Endodermal cell (in vitro differentiated cells): ENCODE data around the gene KRT9. TPM values are rescaled to one million over a fixed set of nuclear protein-coding genes. Genes with fewer than 3 reads are reported as not detected.
"Not testable (repeated sequence)": the region's sequence is repeated elsewhere in the genome, so short reads cannot be mapped to it uniquely, and the experiment has no call there.

Experiments used
- DNase-seq: peaks from one replicate; pipeline ENCODE4 v3.0.0-alpha.2; 2017
- H3K27ac ChIP-seq: 2 replicates; pipeline ENCODE4 v1.5.1; 2013; ENCODE audit warnings: mild to moderate bottlenecking, low read depth, low read length, moderate library complexity
- H3K27me3 ChIP-seq: 2 replicates; pipeline ENCODE4 v1.6.1; 2013; ENCODE audit warnings: mild to moderate bottlenecking, low read length, moderate library complexity; ENCODE audit not compliant: insufficient read depth, control insufficient read depth, poor library complexity, severe bottlenecking
- H3K36me3 ChIP-seq: 2 replicates; pipeline ENCODE4 v1.7.0; 2013; ENCODE audit warnings: mild to moderate bottlenecking, low read length, moderate library complexity; ENCODE audit not compliant: control insufficient read depth, insufficient read depth
- H3K4me1 ChIP-seq: one replicate; pipeline ENCODE4 v1.7.0; 2013; ENCODE audit warnings: low read length; ENCODE audit not compliant: control insufficient read depth, insufficient read depth
- H3K4me3 ChIP-seq: 2 replicates; pipeline ENCODE4 v1.5.1; 2013; ENCODE audit warnings: mild to moderate bottlenecking, low read length, moderate library complexity
- H3K9ac ChIP-seq: 2 replicates; pipeline ENCODE4 v1.6.1; 2013; ENCODE audit warnings: mild to moderate bottlenecking, low read length, moderate library complexity; ENCODE audit not compliant: poor library complexity, severe bottlenecking; ENCODE audit errors: extremely low read depth
- H3K9me3 ChIP-seq: 2 replicates; pipeline ENCODE4 v1.6.1; 2013; ENCODE audit warnings: mild to moderate bottlenecking, low read length, moderate library complexity; ENCODE audit not compliant: control insufficient read depth
- H3K27ac Mint-ChIP-seq: 2 replicates; pipeline ENCODE4 v1.8.0; 2020; ENCODE audit warnings: mixed read lengths
- H3K27me3 Mint-ChIP-seq: 2 replicates; pipeline ENCODE4 v1.8.0; 2021; ENCODE audit warnings: mild to moderate bottlenecking, mixed read lengths; ENCODE audit not compliant: insufficient read depth
- H3K36me3 Mint-ChIP-seq: 2 replicates; pipeline ENCODE4 v1.8.0; 2020; ENCODE audit warnings: low read depth, mixed read lengths
- H3K4me1 Mint-ChIP-seq: 2 replicates; pipeline ENCODE4 v1.8.0; 2020; ENCODE audit warnings: mixed read lengths
- H3K4me3 Mint-ChIP-seq: 2 replicates; pipeline ENCODE4 v1.8.0; 2020; ENCODE audit warnings: mild to moderate bottlenecking, moderate library complexity, mixed read lengths
- H3K9me3 Mint-ChIP-seq: 2 replicates; pipeline ENCODE4 v1.8.0; 2020; ENCODE audit warnings: mild to moderate bottlenecking, mixed read lengths
- WGBS, 2 experiments: methylation state at CpG; one replicate each; pipeline versions ENCODE4 v1.1.5 to v1.1.7; 2013; ENCODE audit warnings: missing lambda C conversion rate in 2 of 2, mixed read lengths in 1 of 2; ENCODE audit not compliant: insufficient coverage in 1 of 2, insufficient read length in 1 of 2; 5-methylcytosine and 5-hydroxymethylcytosine counted together
- long read RNA-seq, 4 experiments: library from polyadenylated mRNA in 2 of 4; library from RNA in 1 of 4; library from capped mRNA in 1 of 4; stranded (forward) in 3 of 4; unstranded in 1 of 4; transcript quantifications; one replicate each; pipeline ENCODE4 v2.0.0, GENCODE V29; 2020 to 2021; ENCODE audit warnings: inconsistent platforms in 1 of 4
- polyA plus RNA-seq, 2 experiments: library from polyadenylated mRNA; stranded (reverse); fragments of 50-300 nt; gene quantifications; one replicate each; pipeline ENCODE4 v1.2.3, GENCODE V29; 2013
- total RNA-seq, 2 donors: library from RNA; stranded (reverse); fragmentation: NEBNext Ultra II Directional in 1 of 2; extraction: Animal tissue kit (Norgen Biotek cat#: 25700) in 1 of 2; gene quantifications; 2 replicates in 1 of 2; 3 replicates in 1 of 2; pipeline ENCODE4 v1.2.1, GENCODE V29; 2021
- TF ChIP-seq, protein P1 (sequence below): fragments of 200-600 bp; sonication (generic); conservative IDR thresholded peaks from 2 replicates; pipeline ENCODE4 v1.5.0; 2021; ENCODE audit warnings: antibody characterized with exemption, mild to moderate bottlenecking

The KRT9 gene, protein sequence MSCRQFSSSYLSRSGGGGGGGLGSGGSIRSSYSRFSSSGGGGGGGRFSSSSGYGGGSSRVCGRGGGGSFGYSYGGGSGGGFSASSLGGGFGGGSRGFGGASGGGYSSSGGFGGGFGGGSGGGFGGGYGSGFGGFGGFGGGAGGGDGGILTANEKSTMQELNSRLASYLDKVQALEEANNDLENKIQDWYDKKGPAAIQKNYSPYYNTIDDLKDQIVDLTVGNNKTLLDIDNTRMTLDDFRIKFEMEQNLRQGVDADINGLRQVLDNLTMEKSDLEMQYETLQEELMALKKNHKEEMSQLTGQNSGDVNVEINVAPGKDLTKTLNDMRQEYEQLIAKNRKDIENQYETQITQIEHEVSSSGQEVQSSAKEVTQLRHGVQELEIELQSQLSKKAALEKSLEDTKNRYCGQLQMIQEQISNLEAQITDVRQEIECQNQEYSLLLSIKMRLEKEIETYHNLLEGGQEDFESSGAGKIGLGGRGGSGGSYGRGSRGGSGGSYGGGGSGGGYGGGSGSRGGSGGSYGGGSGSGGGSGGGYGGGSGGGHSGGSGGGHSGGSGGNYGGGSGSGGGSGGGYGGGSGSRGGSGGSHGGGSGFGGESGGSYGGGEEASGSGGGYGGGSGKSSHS
- total RNA-seq, result not detected
- polyA plus RNA-seq (2013, experiment 1 of 2), result not detected
- polyA plus RNA-seq (2013, experiment 2 of 2), result not detected
- long read RNA-seq, experiment 1, result 0 reads
- long read RNA-seq, experiment 2, result 0 reads
- long read RNA-seq, experiment 3, result 0 reads
- long read RNA-seq, experiment 4, result 0 reads

DNA sequence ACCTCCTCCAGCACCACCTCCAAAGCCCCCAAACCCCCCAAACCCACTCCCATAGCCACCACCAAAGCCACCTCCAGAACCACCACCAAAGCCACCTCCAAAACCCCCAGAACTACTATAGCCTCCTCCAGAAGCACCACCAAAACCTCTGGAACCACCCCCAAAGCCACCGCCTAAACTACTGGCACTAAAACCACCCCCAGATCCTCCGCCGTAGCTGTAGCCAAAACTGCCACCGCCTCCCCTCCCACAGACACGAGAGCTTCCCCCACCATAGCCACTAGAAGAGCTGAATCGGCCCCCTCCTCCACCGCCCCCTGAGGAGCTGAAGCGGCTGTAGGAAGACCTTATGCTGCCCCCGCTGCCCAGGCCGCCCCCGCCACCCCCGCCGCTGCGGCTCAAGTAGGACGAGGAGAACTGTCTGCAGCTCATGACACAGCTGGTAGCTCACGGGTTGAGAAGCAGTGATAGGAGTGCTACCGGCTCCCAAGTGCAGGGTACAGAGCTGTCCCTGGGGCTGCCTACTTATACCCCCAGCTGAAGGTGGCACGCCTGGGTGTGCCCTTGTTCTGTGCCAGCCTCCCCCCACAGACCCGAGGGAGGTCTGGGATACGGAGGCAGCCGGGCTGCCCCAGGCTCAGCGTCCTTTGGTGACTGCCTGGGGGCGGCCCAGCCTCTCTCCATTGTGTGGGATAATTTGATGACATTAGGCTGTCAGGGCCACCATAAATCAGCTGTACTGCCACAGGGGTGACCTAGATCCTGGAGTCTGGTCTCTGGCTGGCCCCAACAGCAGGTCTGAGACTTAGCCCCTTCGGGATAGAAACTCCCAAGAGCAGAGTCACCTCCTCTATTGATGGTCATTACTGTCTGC lies at the start of gene KRT9:
Gene KRT9 (minus strand): TSS at position 499 of the 874 bp plus-strand sequence. CDS start 67 bp downstream, at position 432.
- Mint-ChIP-seq H3K9me3 (no peaks in the 10 kb centered on the region), H3K4me3 (no peak within 1 kb of the TSS), H3K27ac (no peak within 1 kb of the TSS), H3K27me3 (peaks cover 68% of the 10 kb centered on the region), H3K36me3 (no peaks in the 10 kb centered on the region), H3K4me1 (peaks cover 9% of the 10 kb centered on the region)
- no peak within 1 kb of the TSS for H3K27ac ChIP-seq
- peak; percentile 43 for DNase-seq
- H3K4me3 ChIP-seq, result no peak within 1 kb of the TSS
- no peaks in the 10 kb centered on the region for H3K4me1 ChIP-seq
- no peak within 1 kb of the TSS for H3K9ac ChIP-seq
- H3K9me3 ChIP-seq, result no peaks in the 10 kb centered on the region
- no peaks in the 10 kb centered on the region for H3K36me3 ChIP-seq
- TF ChIP-seq, protein P1, sequence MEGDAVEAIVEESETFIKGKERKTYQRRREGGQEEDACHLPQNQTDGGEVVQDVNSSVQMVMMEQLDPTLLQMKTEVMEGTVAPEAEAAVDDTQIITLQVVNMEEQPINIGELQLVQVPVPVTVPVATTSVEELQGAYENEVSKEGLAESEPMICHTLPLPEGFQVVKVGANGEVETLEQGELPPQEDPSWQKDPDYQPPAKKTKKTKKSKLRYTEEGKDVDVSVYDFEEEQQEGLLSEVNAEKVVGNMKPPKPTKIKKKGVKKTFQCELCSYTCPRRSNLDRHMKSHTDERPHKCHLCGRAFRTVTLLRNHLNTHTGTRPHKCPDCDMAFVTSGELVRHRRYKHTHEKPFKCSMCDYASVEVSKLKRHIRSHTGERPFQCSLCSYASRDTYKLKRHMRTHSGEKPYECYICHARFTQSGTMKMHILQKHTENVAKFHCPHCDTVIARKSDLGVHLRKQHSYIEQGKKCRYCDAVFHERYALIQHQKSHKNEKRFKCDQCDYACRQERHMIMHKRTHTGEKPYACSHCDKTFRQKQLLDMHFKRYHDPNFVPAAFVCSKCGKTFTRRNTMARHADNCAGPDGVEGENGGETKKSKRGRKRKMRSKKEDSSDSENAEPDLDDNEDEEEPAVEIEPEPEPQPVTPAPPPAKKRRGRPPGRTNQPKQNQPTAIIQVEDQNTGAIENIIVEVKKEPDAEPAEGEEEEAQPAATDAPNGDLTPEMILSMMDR, result no peak
- peaks cover 21% of the 10 kb centered on the region for H3K27me3 ChIP-seq
- 81 to 82% methylated on average over 10 to 24 of the region's 24 CpGs for WGBS, 2 experiments

DNA sequence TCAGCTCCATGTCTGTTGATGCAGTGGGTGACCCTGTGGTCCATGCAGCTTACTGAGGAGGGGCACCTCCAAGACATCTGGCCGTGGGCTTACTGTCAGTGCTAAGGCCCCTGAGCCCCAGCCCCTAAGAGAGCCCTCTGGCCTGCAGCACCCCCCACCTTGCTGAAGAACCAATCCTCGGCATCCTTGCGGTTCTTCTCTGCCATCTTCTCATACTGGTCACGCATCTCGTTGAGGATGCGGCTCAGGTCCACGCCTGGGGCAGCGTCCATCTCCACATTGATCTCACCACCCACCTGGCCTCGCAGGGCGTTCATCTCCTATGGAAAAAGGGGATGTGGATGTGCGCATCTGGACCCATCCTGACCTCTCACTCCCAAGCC lies 49.6 kb upstream of the KRT9 start:
- not testable (repeated sequence) for H3K27me3 ChIP-seq, H3K27ac Mint-ChIP-seq, H3K4me3 ChIP-seq, H3K9me3 Mint-ChIP-seq, H3K27ac ChIP-seq, H3K4me1 Mint-ChIP-seq, H3K36me3 Mint-ChIP-seq, H3K27me3 Mint-ChIP-seq, H3K9ac ChIP-seq, H3K4me1 ChIP-seq, H3K36me3 ChIP-seq, DNase-seq, H3K4me3 Mint-ChIP-seq, H3K9me3 ChIP-seq
- 93 to 96% methylated on average over 6 to 11 of the region's 11 CpGs for WGBS, 2 experiments

DNA sequence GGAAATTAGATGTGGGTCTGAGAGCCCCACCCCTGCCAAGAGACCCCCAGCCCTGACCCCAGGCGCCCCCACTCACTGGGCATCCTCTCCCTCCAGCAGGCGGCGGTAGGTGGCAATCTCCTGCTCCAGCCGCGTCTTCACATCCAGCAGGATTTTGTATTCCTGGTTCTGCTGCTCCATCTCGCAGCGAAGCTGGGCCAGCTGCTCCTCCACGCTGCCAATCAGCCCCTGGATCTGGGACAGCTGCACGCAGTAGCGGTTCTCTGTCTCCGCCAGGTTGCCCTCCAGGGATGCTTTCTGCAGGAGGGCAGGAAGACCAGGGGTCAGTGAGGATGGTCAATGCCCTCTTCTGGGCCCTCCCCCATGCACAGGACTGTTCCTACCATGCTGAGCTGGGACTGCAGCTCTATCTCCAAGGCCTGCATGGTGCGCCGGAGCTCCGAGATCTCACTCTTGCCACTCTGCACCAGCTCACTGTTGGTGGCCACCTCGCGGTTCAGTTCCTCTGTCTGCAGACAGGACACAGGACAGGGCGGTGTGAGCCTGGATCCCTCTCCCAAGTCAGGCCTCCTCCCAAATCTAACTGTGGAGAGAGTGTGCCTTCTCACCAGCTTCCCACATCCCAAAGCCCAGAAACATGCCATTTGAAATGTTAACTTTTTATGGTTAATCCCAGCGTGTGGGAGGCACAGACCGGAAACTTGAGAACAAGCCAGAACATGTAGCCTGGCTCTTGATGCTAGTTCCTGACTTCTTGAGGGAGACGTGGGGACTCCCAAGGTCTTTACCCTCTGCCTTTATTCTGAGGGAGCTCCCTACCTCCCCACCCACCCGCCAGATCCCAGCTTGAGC lies 49.0 kb upstream of the KRT9 start:
- no peaks in the 10 kb centered on the region for H3K27me3 Mint-ChIP-seq
- H3K36me3 Mint-ChIP-seq, result no peaks in the 10 kb centered on the region
- Histone ChIP-seq H3K27me3 (no peaks in the 10 kb centered on the region), H3K4me3 (no peak overlapping the region), H3K27ac (no peak overlapping the region), H3K4me1 (no peaks in the 10 kb centered on the region), H3K9ac (no peak overlapping the region), H3K36me3 (no peaks in the 10 kb centered on the region), H3K9me3 (no peaks in the 10 kb centered on the region)
- DNase-seq, result peak; percentile 62
- no peaks in the 10 kb centered on the region for H3K4me1 Mint-ChIP-seq
- H3K9me3 Mint-ChIP-seq, result no peaks in the 10 kb centered on the region
- TF ChIP-seq, protein P1, result peak; percentile 51
- no peak overlapping the region for H3K27ac Mint-ChIP-seq
- no peak overlapping the region for H3K4me3 Mint-ChIP-seq
- WGBS, 2 experiments, result 93% methylated on average over 19 to 21 of the region's 21 CpGs

DNA sequence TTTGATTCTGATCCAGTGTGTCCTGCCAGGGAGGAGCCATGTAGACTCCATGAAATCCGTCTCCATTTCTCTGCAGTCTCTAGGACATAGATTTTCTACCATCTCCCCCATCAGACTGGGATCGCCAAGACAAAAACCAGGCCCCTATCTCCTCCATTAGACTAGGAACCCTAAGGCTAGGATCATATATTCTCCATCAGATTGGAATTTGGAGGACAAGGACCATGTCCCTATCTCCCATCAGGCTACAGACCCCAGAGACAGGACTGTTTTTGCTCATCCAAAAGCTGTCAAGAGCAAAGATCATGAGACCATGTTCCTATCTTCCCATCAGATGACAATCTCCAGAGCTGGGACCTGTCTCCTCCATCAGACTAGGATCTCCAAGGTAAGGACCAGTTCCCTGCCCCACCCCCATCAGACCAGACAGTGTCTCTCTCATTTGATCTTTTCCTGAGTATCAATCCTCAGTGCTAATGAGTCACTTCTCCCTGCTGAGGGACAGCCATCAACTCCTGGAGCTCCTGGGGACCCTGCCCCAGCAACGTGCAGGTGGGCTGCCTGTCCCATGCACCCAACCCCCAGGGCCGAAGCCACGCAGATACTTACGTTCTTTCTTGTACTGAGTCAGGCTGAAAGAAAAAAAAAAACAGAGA lies 48.2 kb upstream of the KRT9 start:
- 87 to 95% methylated on average over 4 to 6 of the region's 6 CpGs for WGBS, 2 experiments

More for the DNA sequence above, 48.2 kb upstream of the KRT9 start:
- H3K27ac Mint-ChIP-seq, H3K27ac ChIP-seq, H3K9me3 ChIP-seq, DNase-seq, H3K36me3 Mint-ChIP-seq, H3K9ac ChIP-seq, H3K4me3 ChIP-seq, H3K36me3 ChIP-seq, H3K4me1 Mint-ChIP-seq, H3K4me3 Mint-ChIP-seq, H3K4me1 ChIP-seq, H3K9me3 Mint-ChIP-seq, H3K27me3 ChIP-seq, H3K27me3 Mint-ChIP-seq: not testable (repeated sequence)
